Measurements from ENCODE around the gene MPP7.
"Not testable (repeated sequence)": the region's sequence is repeated elsewhere in the genome, so short reads cannot be mapped to it uniquely, and the experiment has no call there.

Gene MPP7

DNA sequence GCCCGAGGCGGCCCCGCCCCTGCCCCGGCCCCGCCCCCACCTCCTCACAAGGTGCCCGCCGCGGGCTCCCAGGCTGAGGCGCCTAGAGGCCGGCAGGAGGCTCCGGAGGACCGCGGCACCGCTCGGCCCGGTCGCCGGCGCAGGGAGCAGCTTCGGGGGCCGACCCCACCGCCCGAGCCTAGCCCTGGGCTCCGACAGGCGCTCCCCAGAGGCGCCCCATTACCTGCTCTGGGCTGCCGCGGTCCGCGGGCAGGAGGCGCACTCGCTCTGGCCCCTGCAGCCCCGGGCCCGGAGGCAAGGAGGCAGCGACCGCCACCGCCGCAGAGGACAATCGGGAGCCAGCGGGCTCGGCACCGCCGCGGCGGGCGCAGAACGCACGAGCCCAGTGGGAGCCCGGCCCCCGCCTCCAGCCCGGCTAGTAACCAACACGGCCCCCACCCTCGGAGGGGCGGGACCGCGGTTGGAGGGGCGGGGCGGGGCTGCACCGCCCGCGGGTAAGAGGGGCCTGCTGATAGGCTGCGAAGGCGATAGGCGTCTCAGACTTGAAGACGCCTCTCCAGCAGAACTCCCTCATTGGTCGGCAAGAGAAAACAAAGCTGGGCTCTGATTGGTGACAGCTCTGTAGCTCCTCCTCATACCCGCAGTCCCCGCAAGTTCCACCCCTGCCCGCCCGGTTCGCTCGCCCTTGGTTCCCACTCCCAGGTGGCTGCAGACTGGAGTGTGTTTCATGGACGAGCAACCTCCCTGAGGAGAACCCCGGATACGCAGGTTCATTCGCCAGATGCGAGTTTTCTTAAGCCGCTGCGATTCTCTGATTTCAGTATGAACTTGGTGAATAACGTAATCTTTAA lies at the start of gene MPP7:
Gene MPP7 (minus strand): TSS at position 427 of the 851 bp plus-strand sequence. CDS start 64,460 bp downstream, outside the sequence.
- DNase-seq: peak; percentile 50 to 99 (median 96)

DNA sequence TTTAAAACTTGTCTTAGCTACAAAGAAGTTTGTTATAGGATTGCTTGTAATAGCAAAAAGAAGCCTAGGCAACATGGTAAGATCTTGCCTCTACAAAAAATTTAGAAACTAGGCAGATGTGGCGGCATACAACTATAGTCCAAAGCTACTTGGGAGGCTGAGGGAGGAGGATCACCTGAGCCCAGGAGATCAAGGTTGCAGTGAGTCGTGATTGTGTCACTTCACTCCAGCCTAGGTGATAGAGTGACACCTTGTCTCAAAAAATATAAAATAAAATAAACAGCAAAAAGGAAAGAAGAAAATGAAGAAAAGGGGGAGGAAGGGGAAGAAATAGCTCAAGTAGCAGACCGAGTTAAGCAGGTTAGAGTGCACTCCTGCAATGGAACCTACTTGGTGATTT lies 47.0 kb upstream of the MPP7 start:
- DNase-seq: no peak

GRCh38 chr10:28343987-28344895 lies 41.4 kb upstream of the MPP7 start:
- no peak for DNase-seq

- DNase-seq: no peak
Measured at GRCh38 chr10:28343252-28343651, 40.4 kb upstream of the MPP7 start.

DNA sequence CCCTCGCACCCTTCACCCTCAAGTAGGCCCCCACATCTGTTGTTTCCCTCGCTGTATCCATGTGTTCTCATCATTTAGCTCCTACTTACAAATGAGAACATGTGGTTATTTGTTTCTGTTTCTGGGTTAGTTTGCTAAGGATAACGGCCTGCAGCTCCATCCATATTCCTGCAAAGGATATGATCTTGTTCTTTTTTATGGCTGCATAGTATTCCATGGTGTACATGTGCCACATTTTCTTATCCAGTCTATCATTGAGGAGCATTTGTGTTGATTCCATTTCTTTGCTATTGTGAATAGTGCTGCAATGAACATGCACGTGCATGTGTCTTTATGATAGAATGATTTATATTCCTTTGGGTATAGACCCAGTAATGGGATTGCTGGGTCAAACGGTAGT lies 38.8 kb upstream of the MPP7 start:
- DNase-seq: not testable (repeated sequence)

DNA sequence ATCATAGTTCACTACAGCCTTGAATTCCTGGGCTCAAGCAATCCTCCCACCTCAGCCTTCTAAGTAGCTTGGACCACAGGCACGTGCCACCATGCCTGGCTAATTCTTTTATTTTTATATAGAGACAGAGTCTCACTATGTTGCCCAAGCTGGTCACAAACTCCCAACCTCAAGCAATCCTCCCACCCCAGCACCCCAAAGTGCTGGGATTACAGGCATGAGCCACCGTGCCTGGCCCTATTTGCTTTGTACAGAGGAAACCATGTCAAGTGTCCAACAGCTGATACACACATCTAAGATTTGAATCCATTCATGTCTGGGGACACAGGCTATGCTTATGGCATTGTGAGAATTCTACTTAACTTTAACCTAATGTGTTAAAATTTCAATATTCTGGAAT lies 29.9 kb upstream of the MPP7 start:
- DNase-seq: no peak

DNA sequence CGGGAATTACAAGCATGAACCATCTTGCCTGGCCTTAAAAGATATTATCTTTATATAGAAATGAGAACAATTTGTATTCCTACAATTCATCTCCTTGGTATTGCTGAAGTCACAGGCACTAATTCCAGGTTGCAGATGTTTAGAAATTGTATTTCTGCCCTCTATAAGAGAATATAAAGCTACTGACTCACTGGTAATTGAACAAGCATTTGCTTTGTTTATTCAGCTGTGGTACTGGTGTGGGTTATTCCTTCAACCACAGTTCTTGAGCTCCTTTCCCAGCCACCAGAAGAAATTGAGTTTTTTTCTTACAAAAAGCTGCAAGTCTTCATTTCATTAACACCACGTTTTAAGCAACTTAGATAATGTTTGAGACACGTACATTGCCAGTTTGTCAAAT lies 29.0 kb upstream of the MPP7 start:
- no peak for DNase-seq

DNA sequence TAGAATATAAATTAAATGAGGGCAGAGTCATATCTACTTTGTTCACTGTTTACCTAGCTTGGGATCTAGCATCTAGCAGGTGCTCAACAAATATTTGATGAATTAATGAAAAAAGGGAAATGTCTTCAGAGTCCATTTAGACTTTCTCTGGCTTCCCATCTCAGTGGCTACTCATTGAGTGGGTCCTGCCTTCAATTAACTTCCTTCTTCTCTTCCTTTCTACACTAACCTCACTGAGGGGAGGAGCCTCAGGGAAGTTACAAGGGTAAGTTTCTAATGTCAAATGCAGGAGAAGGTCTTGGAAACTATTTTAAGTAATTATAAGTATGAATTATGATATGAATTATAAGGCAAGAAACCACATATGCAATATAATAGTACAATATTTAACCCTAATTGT lies 28.2 kb upstream of the MPP7 start:
- DNase-seq: no peak

GRCh38 chr10:28328346-28328745 lies 25.5 kb upstream of the MPP7 start:
- DNase-seq: no peak

DNA sequence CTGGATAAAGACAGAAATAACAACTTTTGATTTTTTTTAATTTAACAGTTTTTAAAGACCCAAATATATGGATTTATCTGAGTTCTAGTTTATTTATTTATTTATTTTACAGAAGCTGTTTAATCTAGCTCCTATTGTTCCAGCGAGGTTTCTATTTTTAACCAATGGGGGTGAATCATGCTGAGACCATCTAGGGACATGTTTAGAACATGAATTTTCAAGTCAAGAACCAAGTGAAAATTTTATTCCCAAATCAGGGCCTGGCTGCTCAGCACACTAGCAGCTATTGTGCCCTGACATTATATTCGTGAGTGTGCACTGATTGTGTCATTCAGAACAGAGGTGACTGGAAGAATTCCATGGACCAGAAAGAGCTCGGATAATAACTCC lies 24.6 kb upstream of the MPP7 start:
- no peak for DNase-seq

DNA sequence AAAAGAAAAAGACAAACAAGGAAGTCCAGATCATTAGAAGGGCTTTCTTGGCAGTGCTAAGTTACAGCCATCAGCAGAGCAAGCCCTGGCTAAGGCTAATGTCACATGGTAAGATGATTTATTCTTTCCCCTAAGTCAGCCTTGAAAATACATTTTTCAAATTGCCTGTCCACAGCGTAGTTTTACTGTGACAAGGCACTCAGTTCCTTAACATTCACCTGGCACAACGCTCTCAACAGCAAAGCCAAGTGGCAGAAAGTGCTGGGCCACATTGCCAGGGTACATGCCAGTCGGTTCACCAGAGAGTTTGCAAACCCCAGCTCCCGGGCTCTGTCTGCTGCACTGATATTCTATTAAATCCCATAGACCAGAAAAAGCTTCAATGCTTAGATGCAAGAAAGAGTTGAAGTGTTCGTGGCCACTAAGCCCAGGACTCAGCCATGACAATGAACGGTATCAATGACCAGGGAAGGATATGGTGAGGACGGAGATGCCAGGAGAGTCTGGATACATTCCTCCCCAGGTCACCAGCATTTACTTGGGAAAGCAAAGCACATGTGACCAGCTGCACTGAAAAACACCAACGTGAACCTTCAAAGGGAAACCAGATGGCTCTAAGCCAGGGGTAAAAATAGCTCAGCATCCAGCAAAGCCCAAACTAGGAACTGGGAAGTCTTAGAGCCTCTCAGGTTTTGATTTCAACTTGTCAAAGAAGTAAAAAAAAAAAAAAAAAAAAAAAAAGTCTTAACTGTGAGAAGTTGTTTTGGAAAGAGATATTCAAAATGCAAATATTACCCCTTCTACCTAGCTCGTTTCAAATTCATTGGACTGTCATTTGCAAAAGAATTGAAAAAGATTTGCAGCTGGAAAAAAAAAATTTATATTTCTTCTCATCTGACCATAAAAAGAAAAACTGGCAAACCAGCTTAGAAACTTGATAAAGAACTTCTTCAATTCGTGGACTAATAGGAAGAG lies 23.9 kb upstream of the MPP7 start:
- peak in 8 of 56 donors; percentile 1 to 14 (median 6) for DNase-seq

DNA sequence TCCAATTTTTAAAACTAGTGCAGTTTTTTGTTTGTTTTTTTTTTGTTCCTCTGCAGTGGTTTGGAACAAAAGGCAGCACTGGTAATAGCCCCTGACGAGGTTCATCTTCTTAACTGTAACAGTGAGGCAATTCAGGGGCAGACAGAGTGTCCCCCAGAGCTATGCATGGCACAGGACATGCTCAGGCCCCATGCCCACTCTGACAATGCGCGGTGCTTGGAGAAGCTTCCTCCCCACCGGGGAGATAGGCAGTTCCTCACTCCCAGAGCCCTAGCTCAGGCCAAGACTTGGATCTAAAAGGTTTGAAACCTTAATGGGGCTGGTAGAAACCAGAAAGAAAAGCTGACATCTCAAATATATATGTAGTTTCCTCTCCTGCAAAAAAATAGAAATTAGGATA lies 17.9 kb upstream of the MPP7 start:
- DNase-seq: no peak

DNA sequence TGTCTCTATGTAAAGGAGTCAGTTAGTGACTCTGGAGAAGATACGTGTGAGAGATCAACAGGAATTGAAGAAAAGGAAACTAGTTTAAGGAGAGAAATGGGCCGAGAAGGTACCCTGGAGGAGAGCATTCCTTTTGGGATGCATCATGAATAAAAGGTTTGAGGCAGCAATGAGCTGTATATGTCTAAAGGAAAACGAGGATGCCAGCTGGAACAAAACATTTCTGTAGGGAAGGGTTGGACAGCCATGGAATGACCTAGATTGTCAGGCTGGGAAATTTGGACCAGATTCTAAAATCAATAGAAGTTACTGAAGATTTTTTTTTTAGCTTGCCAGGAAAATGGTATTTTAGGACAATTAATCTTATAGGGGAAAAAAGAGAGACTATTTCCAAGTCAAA lies 17.2 kb upstream of the MPP7 start:
- no peak for DNase-seq

DNA sequence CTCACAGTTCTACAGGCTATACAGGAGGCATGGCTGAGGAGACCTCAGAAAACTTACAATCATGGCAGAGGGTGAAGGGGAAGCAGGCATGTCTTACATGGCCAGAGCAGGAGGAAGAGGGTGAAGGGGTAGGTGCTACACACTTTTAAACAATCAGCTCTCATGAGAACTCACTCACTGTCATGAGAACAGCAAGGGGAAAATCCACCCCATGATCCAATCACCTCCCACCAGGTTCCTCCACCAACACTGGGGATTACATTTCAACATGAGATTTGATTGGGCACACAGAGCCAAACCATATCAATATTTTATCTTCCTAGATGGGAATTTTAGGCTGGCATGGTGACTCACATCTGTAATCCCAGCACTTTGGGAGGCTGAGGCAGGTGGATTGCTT lies 16.2 kb upstream of the MPP7 start:
- DNase-seq: not testable (repeated sequence)

GRCh38 chr10:28318626-28319025 lies 15.8 kb upstream of the MPP7 start:
- no peak for DNase-seq

DNA sequence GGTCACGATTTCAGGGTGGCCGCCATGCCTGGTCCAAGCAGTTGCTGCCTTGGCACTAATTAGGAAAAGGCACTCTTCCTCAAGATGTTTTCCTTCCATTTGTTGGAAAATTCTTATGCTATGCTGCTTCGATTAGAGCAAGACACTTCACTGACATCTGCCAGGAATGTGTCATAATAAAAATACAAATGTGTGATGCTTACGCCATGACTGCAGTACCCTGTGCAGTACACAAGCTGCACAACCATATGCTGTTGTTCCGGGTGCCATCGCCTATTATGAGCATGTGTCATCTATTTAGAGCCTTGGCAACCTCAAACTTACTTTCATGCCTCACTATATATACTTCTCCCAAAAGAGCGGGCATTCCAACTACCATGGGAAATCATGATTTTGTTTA lies 14.9 kb upstream of the MPP7 start:
- no peak for DNase-seq

GRCh38 chr10:28316696-28317095 lies 13.8 kb upstream of the MPP7 start:
- DNase-seq: no peak

DNA sequence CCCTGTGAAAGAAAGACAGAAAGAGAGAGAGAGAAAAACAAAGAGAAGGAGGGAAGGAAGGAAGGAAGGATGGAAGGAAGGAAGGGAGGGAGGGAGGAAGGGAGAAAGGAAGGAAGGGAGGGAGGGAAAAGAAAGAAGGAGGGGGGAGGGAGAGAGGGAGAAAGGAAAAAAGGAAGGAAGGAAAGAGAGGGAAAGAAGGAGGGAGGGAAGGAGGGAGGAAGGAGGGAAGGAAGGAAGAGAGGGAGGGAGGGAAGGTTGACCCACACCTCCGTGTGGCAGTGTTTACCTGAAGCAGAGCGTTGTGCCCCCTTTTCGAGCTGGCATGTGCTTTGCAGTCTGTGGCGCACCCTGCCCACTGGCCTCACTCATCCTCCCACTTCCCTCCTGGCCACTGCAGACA lies 12.3 kb upstream of the MPP7 start:
- DNase-seq: no peak

- no peak for DNase-seq
Measured at GRCh38 chr10:28314211-28314610, 11.3 kb upstream of the MPP7 start.

DNA sequence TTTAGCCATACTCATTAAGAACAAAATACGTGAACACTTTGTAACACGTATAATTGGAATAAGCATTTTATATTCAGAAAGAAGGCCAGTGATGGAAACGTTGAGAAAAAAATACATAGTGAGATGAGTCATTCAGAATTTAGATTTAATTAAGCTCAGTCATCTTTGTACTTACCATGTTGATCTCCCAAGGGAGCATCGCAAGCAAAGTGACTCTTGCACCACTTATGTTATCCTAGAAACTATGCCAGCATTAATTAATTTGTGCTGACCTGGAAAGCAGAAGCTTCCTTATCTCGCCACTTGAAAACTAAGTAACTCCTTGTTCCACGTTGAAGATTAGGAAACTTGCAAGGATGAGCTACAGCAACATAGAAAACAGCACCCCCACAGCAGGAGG lies 9.7 kb upstream of the MPP7 start:
- no peak for DNase-seq

GRCh38 chr10:28311104-28311503 lies 8.2 kb upstream of the MPP7 start:
- no peak for DNase-seq

Data from nucleus accumbens (tissue), 56 donors.